PC-3 (cell line): ENCODE results near the gene GORAB.

Experiments
- CTCF ChIP-seq: fragments of 300-600 bp; sonication (generic); conservative IDR thresholded peaks from 2 replicates; pipeline ENCODE4 v1.5.1; 2017; ENCODE audit warnings: antibody characterized with exemption, low read depth, mild to moderate bottlenecking, low read length
- EZH2 ChIP-seq: fragments of 300-600 bp; sonication (generic); IDR thresholded peaks from one replicate; pipeline ENCODE4 v1.6.1; 2017; ENCODE audit warnings: antibody characterized with exemption, mild to moderate bottlenecking, low read length; ENCODE audit not compliant: unreplicated experiment
- EZH2phosphoT487 ChIP-seq: fragments of 300-600 bp; sonication (generic); IDR thresholded peaks from 2 replicates; pipeline ENCODE4 v1.6.1; 2018; ENCODE audit warnings: mild to moderate bottlenecking, antibody characterized with exemption, low read length, borderline replicate concordance

- TF ChIP-seq CTCF: no peak
- TF ChIP-seq EZH2: no peak
- no peak for TF ChIP-seq EZH2phosphoT487
Observed at GRCh38 chr1:170547255-170547654, 15.3 kb downstream of the GORAB start.
